GM12878 (cell line): ENCODE results near the gene CAPN10. TPM values are rescaled to one million over a fixed set of nuclear protein-coding genes. Genes with fewer than 3 reads are reported as not detected.
A peak's percentile ranks its signal among the peaks of the same experiment; 100 is the strongest.

Experiments
- ATF7 ChIP-seq: fragments of 450-650 bp; IDR thresholded peaks from 2 replicates; pipeline ENCODE4 v1.6.1; 2016; ENCODE audit warnings: low read depth, mild to moderate bottlenecking
- CBX5 ChIP-seq: sonication (generic); IDR thresholded peaks from 2 replicates; pipeline ENCODE4 v1.6.1; 2016; ENCODE audit warnings: low read depth, moderate library complexity, mild to moderate bottlenecking, inconsistent platforms
- CEBPZ ChIP-seq: fragments of 150-350 bp; IDR thresholded peaks from 2 replicates; pipeline ENCODE4 v1.6.1; 2016; ENCODE audit warnings: low read depth, low read length
- CHD2 ChIP-seq: IDR thresholded peaks from 2 replicates; pipeline ENCODE4 v1.6.1; 2011; ENCODE audit warnings: low read depth, low read length, improper control_type of control experiment, borderline replicate concordance
- EGR1 ChIP-seq, 2 experiments: IDR thresholded peaks; 1 replicate in 1 of 2; 2 replicates in 1 of 2; pipeline ENCODE4 v1.6.1; 2011 to 2012; ENCODE audit warnings: low read depth in 2 of 2, low read length in 2 of 2, borderline replicate concordance in 1 of 2, mild to moderate bottlenecking in 1 of 2, moderate library complexity in 1 of 2
- HDAC6 ChIP-seq: fragments of 200-600 bp; sonication (generic); IDR thresholded peaks from one replicate; pipeline ENCODE4 v1.8.0; 2017; ENCODE audit warnings: antibody characterized with exemption; ENCODE audit not compliant: unreplicated experiment
- JUND ChIP-seq: IDR thresholded peaks from 2 replicates; pipeline ENCODE4 v1.6.1; 2012; ENCODE audit warnings: low read depth, mild to moderate bottlenecking, low read length, improper control_type of control experiment, moderate library complexity
- MEF2B ChIP-seq: fragments of 450-650 bp; IDR thresholded peaks from 2 replicates; pipeline ENCODE4 v1.6.1; 2018; ENCODE audit warnings: mild to moderate bottlenecking, moderate library complexity; ENCODE audit not compliant: partially characterized antibody, poor library complexity, severe bottlenecking
- RFX5 ChIP-seq: IDR thresholded peaks from 2 replicates; pipeline ENCODE4 v1.6.1; 2011; ENCODE audit warnings: low read depth, low read length, improper control_type of control experiment
- TCF3 ChIP-seq: IDR thresholded peaks from 2 replicates; pipeline ENCODE4 v1.6.1; 2012; ENCODE audit warnings: low read depth, mild to moderate bottlenecking, low read length, borderline replicate concordance; ENCODE audit not compliant: insufficient read depth
- ZBTB40 ChIP-seq: fragments of 450-650 bp; IDR thresholded peaks from 2 replicates; pipeline ENCODE4 v1.6.1; 2016; ENCODE audit warnings: mild to moderate bottlenecking, moderate library complexity, borderline replicate concordance
- ZNF217 ChIP-seq: fragments of 450-650 bp; IDR thresholded peaks from 2 replicates; pipeline ENCODE4 v1.6.1; 2017; ENCODE audit warnings: antibody characterized with exemption, mild to moderate bottlenecking
- ZNF592 ChIP-seq: fragments of 450-650 bp; IDR thresholded peaks from 2 replicates; pipeline ENCODE4 v1.6.1; 2017; ENCODE audit warnings: mild to moderate bottlenecking, moderate library complexity
- ZNF622 ChIP-seq: fragments of 450-650 bp; IDR thresholded peaks from 2 replicates; pipeline ENCODE4 v1.6.1; 2017; ENCODE audit warnings: mild to moderate bottlenecking, inconsistent platforms
- polyA plus RNA-seq, 11 experiments: library from polyadenylated mRNA; depleted of rRNA in 4 of 11; unstranded in 6 of 11; stranded (reverse) in 5 of 11; fragments of >200 nt; fragmentation: Nextera tagmentation in 4 of 11; fragmentation: Illumina TruSeq in 1 of 11; extraction: Ambion mirVana in 4 of 11; extraction: Trizol in 1 of 11; gene quantifications; 1 replicate in 1 of 11; 2 replicates in 10 of 11; pipeline versions ENCODE4 v1.2.1 to v1.2.3, GENCODE V29; 2011 to 2016; ENCODE audit warnings: inconsistent platforms in 2 of 11, missing spikeins in 2 of 11, low read depth in 1 of 11
- total RNA-seq, 4 experiments: library from RNA; depleted of rRNA in 3 of 4; stranded (reverse); fragments of >200 nt in 3 of 4; fragmentation: Illumina TruSeq in 1 of 4; extraction: Trizol in 1 of 4; gene quantifications; 2 replicates each; pipeline versions ENCODE4 v1.2.1 to v1.2.3, GENCODE V29; 2013 to 2021

Gene CAPN10
- total and polyA plus RNA-seq, 10 of the 15 experiments (the other 5 are each of a cell fraction or from before 2014, with no cell fraction given) = 0.37 to 40.6 (median 17.5) TPM

- no peak; the same call in 1 of the 2 replicates for TF ChIP-seq ZBTB40
- TF ChIP-seq JUND = no peak
- no peak for TF ChIP-seq HDAC6
- TF ChIP-seq CHD2 = peak; percentile 10; the same call in 1 of the 2 replicates
- TF ChIP-seq CBX5 = no peak
- no peak for TF ChIP-seq CEBPZ
- no peak for TF ChIP-seq ZNF592
- TF ChIP-seq ATF7 = peak; percentile 42; the same call in 1 of the 2 replicates
- TF ChIP-seq TCF3 = no peak
- no peak for TF ChIP-seq ZNF217
- TF ChIP-seq RFX5 = no peak
- no peak for TF ChIP-seq ZNF622
- TF ChIP-seq EGR1 (IDR thresholded peaks at IDR 0.05; ENCODE audit: borderline replicate concordance in 1 of 2, low read depth in 2 of 2, low read length in 2 of 2) = no peak
- peak; percentile 46 for TF ChIP-seq MEF2B
Observed at GRCh38 chr2:240561325-240561971, 25.1 kb upstream of the CAPN10 start (continued).
